ENCODE data around the gene HARS1.

The HARS1 gene

DNA sequence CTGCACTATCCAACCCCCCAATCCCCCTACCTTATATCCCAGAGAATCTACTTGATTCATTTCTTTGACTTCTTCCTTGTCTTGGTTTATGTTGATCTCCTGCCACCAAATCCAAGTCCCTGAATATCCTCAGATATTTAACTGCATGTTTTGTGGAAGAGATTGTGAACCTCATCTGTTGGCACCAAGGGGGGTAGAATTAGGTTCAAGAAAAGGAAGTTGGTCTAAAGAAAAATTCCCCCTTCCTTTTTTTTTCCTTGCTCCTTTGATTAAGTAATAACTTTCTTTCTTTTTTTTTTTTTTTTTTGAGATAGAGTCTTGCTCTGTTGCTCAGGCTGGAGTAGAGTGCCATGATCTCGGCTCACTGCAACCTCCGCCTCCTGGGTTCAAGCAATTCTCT lies 57.7 kb downstream of the HARS1 start:
- H3K27ac ChIP-seq = no peak overlapping the region
- TF ChIP-seq ZFX (IDR thresholded peaks at IDR 0.05; ENCODE audit: borderline replicate concordance) = no peak
- no peak for TF ChIP-seq CTCF (IDR thresholded peaks at IDR 0.05)

- no peak within 1 kb of the TSS for H3K27ac ChIP-seq
- no peak for TF ChIP-seq CTCF (IDR thresholded peaks at IDR 0.05)
- no peak for TF ChIP-seq ZFX (IDR thresholded peaks at IDR 0.05; ENCODE audit: borderline replicate concordance)
Measured at GRCh38 chr5:140633021-140633471, 58.1 kb downstream of the HARS1 start, which contains the start of gene CD14. Gene CD14, minus strand, starts transcription at chr5:140633175. Its CDS starts 104 bp downstream, at chr5:140633071.

DNA sequence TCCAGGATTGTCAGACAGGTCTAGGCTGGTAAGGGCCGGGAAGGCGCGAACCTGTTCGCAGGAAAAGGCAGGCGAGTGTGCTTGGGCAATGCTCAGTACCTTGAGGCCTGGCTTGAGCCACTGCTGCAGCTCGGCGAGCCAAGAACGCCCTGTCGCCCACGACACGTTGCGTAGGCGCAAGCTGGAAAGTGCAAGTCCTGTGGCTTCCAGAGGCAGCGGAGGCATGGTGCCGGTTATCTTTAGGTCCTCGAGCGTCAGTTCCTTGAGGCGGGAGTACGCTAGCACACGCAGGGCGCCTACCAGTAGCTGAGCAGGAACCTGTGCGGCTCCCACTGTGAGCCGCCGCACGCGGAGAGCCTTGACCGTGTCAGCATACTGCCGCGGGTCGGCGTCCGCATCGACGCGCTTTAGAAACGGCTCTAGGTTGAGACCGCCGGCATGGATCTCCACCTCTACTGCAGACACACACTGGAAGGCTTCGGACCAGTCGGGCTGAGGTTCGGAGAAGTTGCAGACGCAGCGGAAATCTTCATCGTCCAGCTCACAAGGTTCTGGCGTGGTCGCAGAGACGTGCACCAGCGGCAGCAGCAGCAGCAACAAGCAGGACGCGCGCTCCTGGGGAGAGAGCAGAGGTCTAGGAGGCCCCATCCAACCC lies 58.7 kb downstream of the HARS1 start:
- no peak for TF ChIP-seq ZFX (IDR thresholded peaks at IDR 0.05; ENCODE audit: borderline replicate concordance)
- TF ChIP-seq CTCF (IDR thresholded peaks at IDR 0.05) = no peak
- H3K27ac ChIP-seq = no peak overlapping the region

DNA sequence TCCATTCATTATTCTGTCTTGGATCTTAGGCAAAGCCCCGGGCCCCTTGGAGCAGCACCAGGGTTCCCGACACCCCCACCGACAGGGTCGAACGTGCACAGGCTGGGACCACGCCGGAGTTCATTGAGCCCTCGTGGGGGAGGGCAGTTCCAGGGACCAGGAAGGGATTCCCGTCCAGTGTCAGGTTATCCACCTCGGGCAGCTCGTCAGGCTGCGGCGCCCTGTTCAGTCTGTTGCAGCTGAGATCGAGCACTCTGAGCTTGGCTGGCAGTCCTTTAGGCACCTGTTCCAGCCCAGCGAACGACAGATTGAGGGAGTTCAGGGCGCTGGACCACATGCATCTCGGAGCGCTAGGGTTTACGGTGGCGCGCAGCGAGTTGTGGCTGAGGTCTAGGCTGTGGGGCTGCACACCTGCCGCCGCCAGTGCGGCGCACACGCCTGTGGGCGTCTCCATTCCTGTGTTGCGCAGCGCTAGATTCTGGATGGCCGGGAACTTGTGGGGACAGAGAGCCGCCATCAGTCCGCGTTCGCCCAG lies 59.3 kb downstream of the HARS1 start:
- no peak overlapping the region for H3K27ac ChIP-seq
- TF ChIP-seq CTCF (IDR thresholded peaks at IDR 0.05) = no peak
- no peak for TF ChIP-seq ZFX (IDR thresholded peaks at IDR 0.05; ENCODE audit: borderline replicate concordance)

DNA sequence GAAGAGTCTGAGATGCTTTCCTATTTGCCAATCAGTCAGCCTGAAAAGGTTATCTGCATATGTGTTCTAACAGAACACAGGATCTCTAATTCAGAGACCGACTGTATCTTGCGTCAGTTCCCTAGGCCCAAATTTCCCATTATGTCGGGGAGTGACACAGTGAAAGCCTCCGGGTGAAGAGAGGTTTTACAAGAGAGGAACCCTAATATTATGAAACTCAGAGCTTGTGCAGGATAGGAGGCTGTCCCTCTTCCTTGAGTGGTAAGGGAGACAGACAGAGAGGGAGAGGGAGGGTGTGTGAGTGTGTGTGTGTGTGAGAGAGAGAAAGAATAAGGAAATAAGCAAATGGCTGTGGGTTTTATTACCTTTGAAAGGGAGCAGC lies 60.1 kb downstream of the HARS1 start:
- TF ChIP-seq CTCF (IDR thresholded peaks at IDR 0.05) (no peak), ZFX (IDR thresholded peaks at IDR 0.05; ENCODE audit: borderline replicate concordance) (no peak)
- H3K27ac ChIP-seq = no peak overlapping the region

GRCh38 chr5:140630292-140631035 lies 60.7 kb downstream of the HARS1 start:
- no peak overlapping the region for H3K27ac ChIP-seq
- TF ChIP-seq ZFX (IDR thresholded peaks at IDR 0.05; ENCODE audit: borderline replicate concordance) (no peak), CTCF (IDR thresholded peaks at IDR 0.05) (no peak)

DNA sequence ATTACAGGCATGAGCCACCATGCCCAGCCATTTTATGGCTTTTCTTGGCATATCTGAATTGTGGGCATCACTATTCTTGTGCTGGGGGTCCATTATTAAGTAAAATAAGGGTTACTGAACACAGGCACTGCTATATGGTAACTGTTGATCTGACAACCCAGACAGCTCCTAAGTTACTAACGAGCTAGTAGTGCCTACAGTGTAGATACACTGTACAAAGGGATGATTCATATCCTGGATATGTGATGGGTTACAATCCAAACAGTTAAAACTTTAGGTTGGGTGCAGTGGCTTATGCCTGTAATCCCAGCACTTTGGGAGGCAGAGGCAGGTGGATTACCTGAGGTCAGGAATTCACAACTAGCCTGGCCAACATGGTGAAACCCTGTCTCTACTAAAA lies 62.5 kb downstream of the HARS1 start:
- H3K27ac ChIP-seq = no peak overlapping the region
- TF ChIP-seq ZFX (IDR thresholded peaks at IDR 0.05; ENCODE audit: borderline replicate concordance) (no peak), CTCF (IDR thresholded peaks at IDR 0.05) (no peak)

Measured in 22Rv1 (cell line).